GM12801 (cell line): ENCODE measurements around the gene POFUT1.

ENCODE experiments used
- TF ChIP-seq, protein P1 (sequence below): IDR thresholded peaks from one replicate; pipeline ENCODE4 v1.5.1; 2011; ENCODE audit warnings: control low read depth; ENCODE audit not compliant: insufficient read length; ENCODE audit errors: extremely low read depth

The POFUT1 gene

DNA sequence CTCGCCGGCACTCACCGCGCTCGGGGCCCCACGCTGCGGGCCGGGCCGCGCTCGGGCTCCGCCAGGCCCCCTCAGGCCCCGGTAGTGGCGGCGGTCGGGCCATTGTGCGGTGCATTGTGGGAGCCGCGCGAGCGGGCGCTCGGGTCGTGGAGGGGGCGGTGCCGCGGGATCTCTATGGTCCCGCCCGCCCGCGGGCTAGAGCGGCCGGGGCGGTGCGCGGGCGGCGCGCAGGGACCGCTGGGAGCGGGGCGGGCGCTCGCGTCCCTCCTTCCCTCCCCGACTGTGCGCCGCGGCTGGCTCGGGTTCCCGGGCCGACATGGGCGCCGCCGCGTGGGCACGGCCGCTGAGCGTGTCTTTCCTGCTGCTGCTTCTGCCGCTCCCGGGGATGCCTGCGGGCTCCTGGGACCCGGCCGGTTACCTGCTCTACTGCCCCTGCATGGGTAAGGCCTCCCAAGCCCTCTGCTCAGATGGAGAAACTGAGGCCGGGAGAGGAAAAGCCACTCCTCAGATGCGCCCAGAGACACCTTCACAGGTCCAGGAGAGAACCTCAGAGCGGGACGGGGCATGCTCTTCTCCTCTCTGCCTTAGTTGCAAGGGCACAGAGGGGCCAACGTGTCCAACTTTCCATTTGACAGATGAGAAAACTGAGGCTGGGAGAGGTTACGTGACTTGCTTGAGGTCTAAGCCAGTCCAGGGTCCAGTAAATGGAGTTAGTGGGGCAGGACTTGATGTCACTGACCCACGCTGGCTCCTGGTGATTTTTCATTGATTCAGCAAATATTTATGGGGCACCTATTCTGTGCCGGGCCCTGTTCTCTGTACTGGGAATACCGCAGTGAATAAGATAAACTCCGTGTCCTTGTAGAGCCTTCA, at the start of gene POFUT1, which contains the start of gene PLAGL2:
POFUT1 (plus strand) TSS at position 255 of the 873 bp plus-strand sequence; CDS start at position 317, 62 bp downstream.
PLAGL2 (minus strand) TSS at position 118 of the 873 bp plus-strand sequence. CDS start 5,565 bp downstream, outside the sequence.
- TF ChIP-seq, protein P1, sequence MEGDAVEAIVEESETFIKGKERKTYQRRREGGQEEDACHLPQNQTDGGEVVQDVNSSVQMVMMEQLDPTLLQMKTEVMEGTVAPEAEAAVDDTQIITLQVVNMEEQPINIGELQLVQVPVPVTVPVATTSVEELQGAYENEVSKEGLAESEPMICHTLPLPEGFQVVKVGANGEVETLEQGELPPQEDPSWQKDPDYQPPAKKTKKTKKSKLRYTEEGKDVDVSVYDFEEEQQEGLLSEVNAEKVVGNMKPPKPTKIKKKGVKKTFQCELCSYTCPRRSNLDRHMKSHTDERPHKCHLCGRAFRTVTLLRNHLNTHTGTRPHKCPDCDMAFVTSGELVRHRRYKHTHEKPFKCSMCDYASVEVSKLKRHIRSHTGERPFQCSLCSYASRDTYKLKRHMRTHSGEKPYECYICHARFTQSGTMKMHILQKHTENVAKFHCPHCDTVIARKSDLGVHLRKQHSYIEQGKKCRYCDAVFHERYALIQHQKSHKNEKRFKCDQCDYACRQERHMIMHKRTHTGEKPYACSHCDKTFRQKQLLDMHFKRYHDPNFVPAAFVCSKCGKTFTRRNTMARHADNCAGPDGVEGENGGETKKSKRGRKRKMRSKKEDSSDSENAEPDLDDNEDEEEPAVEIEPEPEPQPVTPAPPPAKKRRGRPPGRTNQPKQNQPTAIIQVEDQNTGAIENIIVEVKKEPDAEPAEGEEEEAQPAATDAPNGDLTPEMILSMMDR = no peak

DNA sequence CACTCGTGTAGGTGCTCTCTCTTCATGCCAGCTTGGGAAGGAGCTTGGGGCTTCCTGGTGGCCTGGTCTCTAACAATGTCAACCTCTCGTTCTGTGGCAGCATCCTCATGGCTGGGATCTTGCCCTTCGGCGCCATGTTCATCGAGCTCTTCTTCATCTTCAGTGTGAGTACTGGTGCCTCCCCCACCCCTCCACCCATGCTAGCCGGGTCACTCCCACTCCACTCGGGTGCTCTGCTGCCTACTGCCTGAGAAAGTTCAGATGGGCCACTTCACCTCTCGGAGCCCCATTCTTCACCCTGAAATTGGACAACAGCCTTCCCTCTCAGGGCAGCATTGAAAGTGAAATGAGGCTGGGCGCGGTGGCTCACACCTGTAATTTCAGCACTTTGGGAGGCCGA, 49.3 kb upstream of the POFUT1 start:
- TF ChIP-seq, protein P1 = no peak

DNA sequence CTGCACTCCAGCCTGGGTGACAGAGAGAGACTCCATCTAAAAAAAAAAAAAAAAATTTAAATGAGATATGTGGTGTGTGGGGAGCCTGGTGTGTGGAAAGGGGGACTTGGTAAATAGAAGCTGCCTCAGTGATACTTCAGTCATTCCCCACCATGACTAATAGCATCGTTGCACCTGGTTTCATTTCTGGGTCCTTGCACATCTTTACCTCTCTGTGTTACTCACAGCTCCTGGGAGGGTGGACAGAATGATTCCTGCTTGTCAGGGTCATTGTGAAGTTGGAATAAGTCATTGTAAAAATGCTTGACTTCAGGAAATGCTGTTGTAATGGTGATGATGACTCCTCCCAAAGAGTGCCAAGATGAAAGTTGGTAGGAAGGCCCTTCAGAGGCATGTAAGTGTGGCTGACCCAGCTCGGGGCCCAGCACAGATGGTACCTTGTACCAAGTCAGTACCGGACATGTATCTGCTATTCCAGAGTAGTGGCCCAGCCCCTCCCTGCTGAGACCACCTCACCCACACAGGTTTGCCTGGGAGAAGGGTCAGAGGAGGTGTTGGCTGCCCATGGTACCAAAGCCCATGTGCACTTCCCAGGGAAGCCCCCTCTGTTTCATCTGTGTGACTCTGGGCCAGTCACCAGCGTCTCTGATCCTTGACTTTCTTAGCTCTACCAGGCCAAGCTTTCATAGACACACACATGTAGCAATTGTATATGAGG, 48.6 kb upstream of the POFUT1 start:
- TF ChIP-seq, protein P1 = no peak

DNA sequence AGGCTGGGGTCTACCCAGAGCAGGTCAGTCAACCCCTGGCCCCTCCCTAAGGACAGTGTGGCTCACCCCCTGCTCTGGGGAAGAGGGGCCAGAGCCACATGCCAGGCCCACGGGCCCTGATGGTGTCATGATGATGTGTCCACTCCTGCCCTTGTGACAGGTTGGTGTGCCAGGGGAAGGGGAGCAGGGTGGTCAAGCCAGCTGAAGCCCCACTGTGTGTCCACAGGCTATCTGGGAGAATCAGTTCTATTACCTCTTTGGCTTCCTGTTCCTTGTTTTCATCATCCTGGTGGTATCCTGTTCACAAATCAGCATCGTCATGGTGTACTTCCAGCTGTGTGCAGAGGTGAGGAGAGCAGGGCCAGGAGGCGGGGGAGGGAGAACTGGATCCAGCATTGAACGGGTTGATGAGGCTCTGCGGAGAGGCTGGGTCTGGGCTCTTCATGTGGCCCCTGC, 47.9 kb upstream of the POFUT1 start:
- TF ChIP-seq, protein P1 = no peak

DNA sequence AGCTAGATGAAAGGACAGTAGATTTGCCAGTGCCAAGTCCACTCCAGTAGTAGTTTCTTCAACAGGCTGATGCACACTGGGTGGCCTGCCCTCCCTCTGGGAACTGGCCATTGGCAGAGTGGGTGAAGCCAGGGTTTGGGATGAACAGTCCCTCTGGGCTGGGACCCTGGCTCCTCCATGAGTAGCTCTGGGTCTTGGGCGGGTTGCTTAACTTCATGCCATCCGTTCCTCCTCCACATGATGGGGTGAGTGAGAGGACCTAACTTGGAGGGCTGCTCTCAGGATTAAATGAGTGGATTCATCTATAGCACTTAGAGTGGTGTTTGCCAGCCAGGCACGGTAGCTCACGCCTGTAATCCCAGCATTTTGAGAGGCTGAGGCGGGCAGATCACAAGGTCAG, 47.3 kb upstream of the POFUT1 start:
- TF ChIP-seq, protein P1 = no peak

DNA sequence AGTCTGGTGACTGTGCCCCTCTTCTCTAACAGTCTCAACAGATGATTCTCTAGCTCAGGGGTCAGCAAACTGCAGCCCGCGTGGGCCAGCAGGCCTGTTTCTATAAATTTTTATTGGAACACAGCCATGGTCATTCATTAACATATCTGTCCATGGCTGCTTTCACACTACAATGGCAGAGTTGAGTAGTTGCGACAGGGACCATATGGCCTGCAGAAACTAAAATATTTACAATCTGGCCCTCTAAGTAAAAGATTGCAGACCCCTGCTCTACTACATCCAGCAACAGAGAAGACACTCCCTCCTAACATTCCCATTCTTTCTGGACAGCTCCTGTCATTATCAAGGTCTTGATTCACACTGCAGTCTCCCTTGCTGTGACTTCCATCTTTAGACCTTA, 45.3 kb upstream of the POFUT1 start:
- TF ChIP-seq, protein P1 = no peak

DNA sequence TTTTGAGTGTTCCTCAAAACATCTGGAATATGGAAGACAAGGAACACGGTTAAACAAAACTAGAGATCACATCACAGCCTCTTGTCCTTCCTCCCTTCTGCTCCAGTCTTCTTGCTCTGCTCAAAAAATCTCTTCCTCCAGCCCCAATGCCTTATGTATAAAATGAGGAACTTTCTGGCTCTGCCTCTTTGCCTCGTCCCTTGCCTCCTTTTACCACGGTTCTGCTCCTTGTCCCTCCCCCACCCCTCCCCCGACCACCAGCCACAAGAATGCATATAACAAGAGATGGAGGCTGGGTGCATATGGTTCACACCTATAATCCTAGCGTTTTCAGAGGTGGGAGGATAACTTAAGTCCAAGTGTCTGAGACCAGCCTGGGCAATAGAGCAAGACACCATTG, 43.7 kb upstream of the POFUT1 start:
- TF ChIP-seq, protein P1 = no peak
